PC-3 (cell line): ENCODE data around the gene IL34. TPM values are rescaled to one million over a fixed set of nuclear protein-coding genes. Genes with fewer than 3 reads are reported as not detected.

Source experiments
- ATAC-seq: fragments of 200-7000 bp; cut with Tn5 transposase; 2 replicates; pipeline ENCODE4 v1.9.1; 2020; ENCODE audit warnings: mild to moderate bottlenecking, moderate library complexity
- BruUV-seq: library from RNA; stranded (reverse); fragments of 400-500 nt; replicated peaks from 2 replicates; lab custom pipeline; 2021; lab: Mats Ljungman, UMichigan
- CTCF ChIA-PET: fragments of 300-600 bp; sonication (Branson Sonifier 250); formaldehyde crosslinking; loops from one replicate; lab custom pipeline; 2022; ENCODE audit warnings: antibody characterized with exemption; lab: Charles Lee
- POLR2A ChIA-PET: fragments of 300-600 bp; sonication (Branson Sonifier 250); formaldehyde crosslinking; loops from one replicate; lab custom pipeline; 2022; ENCODE audit warnings: antibody characterized with exemption; ENCODE audit not compliant: unreplicated experiment; lab: Charles Lee
- DNase-seq: peaks from one replicate; pipeline ENCODE4 v3.0.0-alpha.2; 2015
- H2AFZ ChIP-seq: fragments of 300-600 bp; sonication (generic); 2 replicates; pipeline ENCODE4 v1.6.0; 2016; ENCODE audit warnings: antibody characterized with exemption, low read length
- H3F3A ChIP-seq: fragments of 300-600 bp; sonication (generic); one replicate; pipeline ENCODE4 v1.6.0; 2017; ENCODE audit warnings: antibody characterized with exemption, low read length, control low read depth, mild to moderate bottlenecking; ENCODE audit not compliant: unreplicated experiment
- H3K27ac ChIP-seq: fragments of 300-600 bp; sonication (generic); 2 replicates; pipeline ENCODE4 v1.5.1; 2016; ENCODE audit warnings: mild to moderate bottlenecking, low read length
- H3K27me3 ChIP-seq: fragments of 300-600 bp; sonication (generic); 2 replicates; pipeline ENCODE4 v1.6.1; 2016; ENCODE audit warnings: low read length, mixed read lengths
- H3K36me3 ChIP-seq: fragments of 300-600 bp; sonication (generic); 2 replicates; pipeline ENCODE4 v1.6.1; 2016; ENCODE audit warnings: low read depth, mixed run types, low read length, mixed read lengths
- H3K4me1 ChIP-seq: fragments of 300-600 bp; sonication (generic); 2 replicates; pipeline ENCODE4 v1.5.1; 2016; ENCODE audit warnings: low read length; ENCODE audit not compliant: insufficient read depth
- H3K4me2 ChIP-seq: fragments of 300-600 bp; sonication (generic); 2 replicates; pipeline ENCODE4 v1.6.0; 2016; ENCODE audit warnings: low read length
- H3K4me3 ChIP-seq: fragments of 300-600 bp; sonication (generic); 2 replicates; pipeline ENCODE4 v1.5.1; 2016; ENCODE audit warnings: mild to moderate bottlenecking, low read length, mixed read lengths
- H3K79me2 ChIP-seq: fragments of 300-600 bp; sonication (generic); 2 replicates; pipeline ENCODE4 v1.6.1; 2017; ENCODE audit warnings: low read length, mixed read lengths
- H3K9ac ChIP-seq: fragments of 300-600 bp; sonication (generic); 2 replicates; pipeline ENCODE4 v1.6.0; 2016; ENCODE audit warnings: mild to moderate bottlenecking, low read length
- H3K9me2 ChIP-seq: fragments of 300-600 bp; sonication (generic); replicated peaks from 2 replicates; pipeline ENCODE4 v1.6.1; 2016; ENCODE audit warnings: mixed run types, low read length, mixed read lengths
- H3K9me3 ChIP-seq: fragments of 300-600 bp; sonication (generic); 2 replicates; pipeline ENCODE4 v1.6.1; 2016; ENCODE audit warnings: low read length, mixed read lengths
- H4K20me1 ChIP-seq: fragments of 300-600 bp; sonication (generic); 2 replicates; pipeline ENCODE4 v1.6.1; 2016; ENCODE audit warnings: low read length, mixed read lengths
- CTCF ChIP-seq: fragments of 300-600 bp; sonication (generic); conservative IDR thresholded peaks from 2 replicates; pipeline ENCODE4 v1.5.1; 2017; ENCODE audit warnings: antibody characterized with exemption, low read depth, mild to moderate bottlenecking, low read length
- EZH2 ChIP-seq: fragments of 300-600 bp; sonication (generic); IDR thresholded peaks from one replicate; pipeline ENCODE4 v1.6.1; 2017; ENCODE audit warnings: antibody characterized with exemption, mild to moderate bottlenecking, low read length; ENCODE audit not compliant: unreplicated experiment
- EZH2phosphoT487 ChIP-seq: fragments of 300-600 bp; sonication (generic); IDR thresholded peaks from 2 replicates; pipeline ENCODE4 v1.6.1; 2018; ENCODE audit warnings: mild to moderate bottlenecking, antibody characterized with exemption, low read length, borderline replicate concordance
- intact Hi-C: fragments of 100-400 bp; cut with micrococcal nuclease; formaldehyde crosslinking; loops from 2 replicates; pipeline ENCODE4 v1.9.0; 2023
- total RNA-seq: library from RNA; depleted of rRNA; stranded (reverse); fragments of >200 nt; gene quantifications from 2 replicates; pipeline ENCODE4 v1.2.3, GENCODE V29; 2014

IL34 gene
- total RNA-seq, 1 experiment from 2014 or later: not detected

GRCh38 chr16:70689970-70690891, 43.9 kb downstream of the IL34 start:
- Histone ChIP-seq H3K4me2 (no peak overlapping the region), H3K4me3 (no peak overlapping the region), H3K79me2 (peaks cover 2% of the 10 kb centered on the region), H3K27ac (no peak overlapping the region), H3K27me3 (no peaks in the 10 kb centered on the region), H3F3A (no peaks in the 10 kb centered on the region), H3K4me1 (peaks cover 32% of the 10 kb centered on the region), H3K36me3 (no peaks in the 10 kb centered on the region), H2AFZ (no peak overlapping the region), H3K9ac (no peak overlapping the region), H3K9me3 (no peaks in the 10 kb centered on the region), H4K20me1 (no peaks in the 10 kb centered on the region), H3K9me2 (no peaks in the 10 kb centered on the region)
- DNase-seq: no peak
- ChIA-PET CTCF (no interaction called here), POLR2A (no interaction called here)
- BruUV-seq: no TSS peak
- intact Hi-C loops: loop anchor here (10.0 kb wide), 1 partner anchor 85 kb away; no protein-coding TSS in a partner anchor
- no peak for ATAC-seq
- TF ChIP-seq CTCF (no peak), EZH2phosphoT487 (no peak), EZH2 (no peak)

- no peaks in the 10 kb centered on the region for H3K9me3 ChIP-seq
- intact Hi-C loops: loop anchor here (10.0 kb wide), 1 partner anchor 83 kb away; no protein-coding TSS in a partner anchor
- DNase-seq: no peak
- no peak overlapping the region for H2AFZ ChIP-seq
- no peaks in the 10 kb centered on the region for H3K79me2 ChIP-seq
- TF ChIP-seq EZH2phosphoT487: no peak
- TF ChIP-seq CTCF: no peak
- TF ChIP-seq EZH2: no peak
- no TSS peak for BruUV-seq
- no peak for ATAC-seq
- ChIA-PET POLR2A (no interaction called here), CTCF (no interaction called here)
- no peak overlapping the region for H3K4me2 ChIP-seq
- H3K4me1 ChIP-seq: peaks cover 38% of the 10 kb centered on the region
- H3K36me3 ChIP-seq: no peaks in the 10 kb centered on the region
- no peak overlapping the region for H3K27ac ChIP-seq
- H3K9ac ChIP-seq: no peak overlapping the region
- no peaks in the 10 kb centered on the region for H3K9me2 ChIP-seq
- no peaks in the 10 kb centered on the region for H3K27me3 ChIP-seq
- H4K20me1 ChIP-seq: no peaks in the 10 kb centered on the region
- H3K4me3 ChIP-seq: no peak overlapping the region
- no peaks in the 10 kb centered on the region for H3F3A ChIP-seq
These were observed 45.1 kb downstream of the IL34 start for GRCh38 chr16:70691223-70692129.
